Right lobe of liver (tissue), 4 donors: ENCODE measurements around the gene ADGRV1.

ENCODE experiments used
- POLR2A ChIP-seq: fragments of 450-650 bp; IDR thresholded peaks from one replicate; pipeline ENCODE4 v1.6.1; 2017; ENCODE audit warnings: antibody characterized with exemption, mild to moderate bottlenecking
- TF ChIP-seq, protein P1 (sequence below), 4 donors: fragments of 200-600 bp in 3 of 4; fragments of 450-650 bp in 1 of 4; IDR thresholded peaks; one replicate each; pipeline versions ENCODE4 v1.5.1 to v1.8.0; 2016 to 2022; ENCODE audit warnings: antibody characterized with exemption in 4 of 4, mild to moderate bottlenecking in 2 of 4
- donor health status: DM: no; HTN: no; CAD: no.
- donor health status: DM: no; HTN: no; CAD: no.
- donor health status: DM: no; HTN: yes; CAD: no.

- TF ChIP-seq, protein P1, sequence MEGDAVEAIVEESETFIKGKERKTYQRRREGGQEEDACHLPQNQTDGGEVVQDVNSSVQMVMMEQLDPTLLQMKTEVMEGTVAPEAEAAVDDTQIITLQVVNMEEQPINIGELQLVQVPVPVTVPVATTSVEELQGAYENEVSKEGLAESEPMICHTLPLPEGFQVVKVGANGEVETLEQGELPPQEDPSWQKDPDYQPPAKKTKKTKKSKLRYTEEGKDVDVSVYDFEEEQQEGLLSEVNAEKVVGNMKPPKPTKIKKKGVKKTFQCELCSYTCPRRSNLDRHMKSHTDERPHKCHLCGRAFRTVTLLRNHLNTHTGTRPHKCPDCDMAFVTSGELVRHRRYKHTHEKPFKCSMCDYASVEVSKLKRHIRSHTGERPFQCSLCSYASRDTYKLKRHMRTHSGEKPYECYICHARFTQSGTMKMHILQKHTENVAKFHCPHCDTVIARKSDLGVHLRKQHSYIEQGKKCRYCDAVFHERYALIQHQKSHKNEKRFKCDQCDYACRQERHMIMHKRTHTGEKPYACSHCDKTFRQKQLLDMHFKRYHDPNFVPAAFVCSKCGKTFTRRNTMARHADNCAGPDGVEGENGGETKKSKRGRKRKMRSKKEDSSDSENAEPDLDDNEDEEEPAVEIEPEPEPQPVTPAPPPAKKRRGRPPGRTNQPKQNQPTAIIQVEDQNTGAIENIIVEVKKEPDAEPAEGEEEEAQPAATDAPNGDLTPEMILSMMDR (IDR thresholded peaks at IDR 0.05) = no peak
- TF ChIP-seq POLR2A = no peak
These were observed 560.2 kb downstream of the ADGRV1 start for GRCh38 chr5:91118796-91119195.
